Esophagus squamous epithelium (tissue), 5 donors: ENCODE results near the gene TMCC1. TPM values are rescaled to one million over a fixed set of nuclear protein-coding genes. Genes with fewer than 3 reads are reported as not detected.

Experiments used
- DNase-seq: peaks from one replicate; lab custom pipeline; 2025; lab: John Stamatoyannopoulos, UW
- H3K27ac ChIP-seq, 4 donors: fragments of 200-600 bp; sonication (generic); one replicate each; pipeline ENCODE4 v1.5.1; 2016 to 2019; ENCODE audit warnings: mild to moderate bottlenecking in 1 of 4
- H3K27me3 ChIP-seq, 4 donors: fragments of 200-600 bp; sonication (generic); 1 replicate in 3 of 4; 2 replicates in 1 of 4; pipeline versions ENCODE4 v1.5.1 to v1.6.0; 2017 to 2021; ENCODE audit warnings: antibody characterized with exemption in 1 of 4
- H3K36me3 ChIP-seq, 3 donors: fragments of 200-600 bp; sonication (generic); one replicate each; pipeline ENCODE4 v1.5.1; 2016 to 2019
- H3K4me1 ChIP-seq, 3 donors: fragments of 200-600 bp; sonication (generic); one replicate each; pipeline ENCODE4 v1.5.1; 2017 to 2019
- H3K4me3 ChIP-seq, 4 donors: fragments of 200-600 bp; sonication (generic); 1 replicate in 3 of 4; 2 replicates in 1 of 4; pipeline ENCODE4 v1.5.1; 2016 to 2019; ENCODE audit warnings: mild to moderate bottlenecking in 2 of 4, moderate library complexity in 1 of 4
- H3K9me3 ChIP-seq, 3 donors: fragments of 200-600 bp; sonication (generic); one replicate each; pipeline ENCODE4 v1.5.1; 2016 to 2019
- POLR2A ChIP-seq, 4 donors: fragments of 450-650 bp; IDR thresholded peaks; one replicate each; pipeline ENCODE4 v1.6.1; 2017; ENCODE audit warnings: antibody characterized with exemption in 4 of 4, mild to moderate bottlenecking in 4 of 4, moderate library complexity in 3 of 4
- WGBS, 2 donors: methylation state at CpG; one replicate each; pipeline ENCODE4 v1.1.5; 2018; 5-methylcytosine and 5-hydroxymethylcytosine counted together
- intact Hi-C: fragments of 100-400 bp; cut with DNase I; formaldehyde crosslinking; loops from one replicate; pipeline ENCODE4 v1.15.0; 2022
- total RNA-seq, 4 donors: library from RNA; depleted of rRNA; stranded (reverse); fragments of >200 nt; gene quantifications; one replicate each; pipeline ENCODE4 v1.1.0, GENCODE V29; 2016
- TF ChIP-seq, protein P1 (sequence below), 6 experiments: fragments of 450-650 bp in 4 of 6; fragments of 200-600 bp in 2 of 6; sonication (generic) in 2 of 6; IDR thresholded peaks; one replicate each; pipeline ENCODE4 v1.5.1; 2016 to 2019; ENCODE audit warnings: antibody characterized with exemption in 6 of 6, mild to moderate bottlenecking in 4 of 6, moderate library complexity in 4 of 6
- donor health status: DM: yes; HTN: yes; CAD: no.

The TMCC1 gene
- total RNA-seq, 4 donors from 2014 or later, result 13.1 to 23.5 (median 18.4) TPM

DNA sequence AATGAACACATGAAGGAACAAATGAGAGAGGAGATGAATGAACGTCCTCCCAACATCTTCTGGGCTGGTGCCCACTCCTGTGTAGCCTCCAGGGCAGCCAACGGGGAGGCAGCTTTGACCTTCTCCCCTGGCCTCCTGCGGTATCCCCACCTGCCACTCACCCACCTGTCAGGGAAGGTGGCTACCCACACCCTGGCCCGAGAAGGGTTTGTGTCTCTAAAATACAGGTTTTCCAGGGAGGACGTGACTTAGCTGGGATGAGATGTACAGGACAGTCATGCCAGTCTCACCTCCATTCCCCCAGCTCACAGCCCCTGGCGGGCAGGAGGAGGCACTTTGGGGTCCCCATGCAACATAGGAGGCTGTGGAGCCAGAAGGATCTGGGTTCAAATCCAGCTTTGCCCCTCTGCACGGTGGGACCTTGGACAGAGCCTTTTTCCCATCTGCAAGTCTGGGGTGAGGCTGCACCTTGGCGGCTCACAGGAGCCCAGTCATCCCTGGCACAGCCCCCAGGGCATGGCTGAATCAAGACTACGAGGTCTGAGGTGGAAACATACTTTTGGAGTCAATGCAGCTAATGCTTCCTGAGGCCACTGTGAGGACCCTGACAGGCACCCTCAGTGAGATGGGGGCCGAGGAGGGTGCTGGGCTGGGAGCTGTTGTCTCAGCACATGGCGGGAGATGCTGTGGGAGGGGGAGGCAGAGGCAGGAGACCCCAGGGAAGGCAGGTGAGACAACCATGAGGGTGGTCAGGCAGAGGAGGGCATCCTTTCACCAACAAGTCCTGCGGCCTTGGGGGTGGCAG is 275.9 kb downstream of the TMCC1 start:
- no peaks in the 10 kb centered on the region for H3K36me3 ChIP-seq
- H3K4me3 ChIP-seq, result no peak overlapping the region
- H3K4me1 ChIP-seq, result peaks cover 0 to 91% (median 44%) of the 10 kb centered on the region in 3 donors
- peak overlapping the region in 3 of 4 donors; percentile 46 to 82 (median 69) for H3K27ac ChIP-seq
- intact Hi-C loops, result no loop called here
- WGBS, 2 donors, result 75 to 83% methylated on average over 2 to 5 of the region's 12 CpGs
- no peak for TF ChIP-seq POLR2A (IDR thresholded peaks at IDR 0.05)
- TF ChIP-seq, protein P1, sequence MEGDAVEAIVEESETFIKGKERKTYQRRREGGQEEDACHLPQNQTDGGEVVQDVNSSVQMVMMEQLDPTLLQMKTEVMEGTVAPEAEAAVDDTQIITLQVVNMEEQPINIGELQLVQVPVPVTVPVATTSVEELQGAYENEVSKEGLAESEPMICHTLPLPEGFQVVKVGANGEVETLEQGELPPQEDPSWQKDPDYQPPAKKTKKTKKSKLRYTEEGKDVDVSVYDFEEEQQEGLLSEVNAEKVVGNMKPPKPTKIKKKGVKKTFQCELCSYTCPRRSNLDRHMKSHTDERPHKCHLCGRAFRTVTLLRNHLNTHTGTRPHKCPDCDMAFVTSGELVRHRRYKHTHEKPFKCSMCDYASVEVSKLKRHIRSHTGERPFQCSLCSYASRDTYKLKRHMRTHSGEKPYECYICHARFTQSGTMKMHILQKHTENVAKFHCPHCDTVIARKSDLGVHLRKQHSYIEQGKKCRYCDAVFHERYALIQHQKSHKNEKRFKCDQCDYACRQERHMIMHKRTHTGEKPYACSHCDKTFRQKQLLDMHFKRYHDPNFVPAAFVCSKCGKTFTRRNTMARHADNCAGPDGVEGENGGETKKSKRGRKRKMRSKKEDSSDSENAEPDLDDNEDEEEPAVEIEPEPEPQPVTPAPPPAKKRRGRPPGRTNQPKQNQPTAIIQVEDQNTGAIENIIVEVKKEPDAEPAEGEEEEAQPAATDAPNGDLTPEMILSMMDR (IDR thresholded peaks at IDR 0.05), result no peak
- H3K9me3 ChIP-seq, result no peaks in the 10 kb centered on the region
- no peak for DNase-seq
- no peaks in the 10 kb centered on the region for H3K27me3 ChIP-seq

DNA sequence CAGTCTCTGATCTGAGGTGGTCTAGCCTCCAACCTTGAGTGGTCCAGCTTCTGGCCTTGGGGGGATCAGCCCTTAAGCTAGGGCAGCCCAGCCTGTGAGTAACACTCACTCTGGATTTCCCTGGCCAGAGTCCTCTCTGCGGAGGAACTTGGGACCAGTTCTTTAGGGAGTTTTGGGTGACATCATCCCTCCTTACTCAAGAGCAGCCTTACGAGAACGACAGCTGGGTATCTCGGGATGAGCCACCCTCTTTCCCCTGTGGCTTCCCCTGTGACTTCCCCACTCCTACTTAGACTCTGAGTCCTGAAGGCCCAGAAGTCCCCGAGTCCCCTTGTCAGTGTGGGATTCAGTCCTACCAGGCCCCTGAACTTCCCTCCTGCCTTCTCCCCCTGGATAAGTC is 276.8 kb downstream of the TMCC1 start:
- WGBS, 2 donors, result 22 to 43% methylated on average over 5 of the region's 5 CpGs
- peaks cover 0 to 91% (median 45%) of the 10 kb centered on the region in 3 donors for H3K4me1 ChIP-seq

DNA sequence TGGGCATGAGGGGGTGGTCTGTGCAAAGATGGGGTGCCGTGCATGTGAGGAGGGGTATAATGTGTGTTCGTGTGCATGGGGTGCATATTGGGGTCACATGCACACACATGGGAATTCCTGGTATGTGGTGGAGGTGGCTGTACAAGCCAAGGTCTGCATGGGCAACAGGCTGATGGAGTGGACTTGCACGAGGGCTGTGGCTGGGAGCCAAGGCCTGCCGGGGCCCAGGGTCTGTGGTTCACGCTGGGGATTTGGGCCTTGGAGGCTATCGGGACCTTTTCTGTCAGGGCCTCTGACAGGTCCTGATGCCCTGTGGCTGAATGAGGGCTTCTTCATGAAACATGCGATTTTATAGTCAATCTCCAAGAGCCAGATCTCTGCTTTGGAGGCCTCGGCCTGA is 277.2 kb downstream of the TMCC1 start:
- no peak for DNase-seq
- Histone ChIP-seq H3K36me3 (no peaks in the 10 kb centered on the region), H3K27ac (peak overlapping the region; percentile 34 to 82 (median 66)), H3K9me3 (no peaks in the 10 kb centered on the region), H3K4me1 (peaks cover 0 to 91% (median 49%) of the 10 kb centered on the region in 3 donors), H3K4me3 (no peak overlapping the region), H3K27me3 (no peaks in the 10 kb centered on the region)
- TF ChIP-seq, protein P1 (IDR thresholded peaks at IDR 0.05), result no peak
- TF ChIP-seq POLR2A (IDR thresholded peaks at IDR 0.05), result no peak
- intact Hi-C loops, result no loop called here
- WGBS, 2 donors, result 42 to 61% methylated on average over 3 to 5 of the region's 8 CpGs

More for the DNA sequence above, 276.8 kb downstream of the TMCC1 start:
- Histone ChIP-seq H3K27me3 (no peaks in the 10 kb centered on the region), H3K9me3 (no peaks in the 10 kb centered on the region), H3K36me3 (no peaks in the 10 kb centered on the region), H3K4me3 (no peak overlapping the region), H3K27ac (peak overlapping the region; percentile 46 to 82 (median 66))
- intact Hi-C loops, result no loop called here
- no peak for DNase-seq
- TF ChIP-seq, protein P1 (IDR thresholded peaks at IDR 0.05), result no peak
- TF ChIP-seq POLR2A (IDR thresholded peaks at IDR 0.05), result no peak

DNA sequence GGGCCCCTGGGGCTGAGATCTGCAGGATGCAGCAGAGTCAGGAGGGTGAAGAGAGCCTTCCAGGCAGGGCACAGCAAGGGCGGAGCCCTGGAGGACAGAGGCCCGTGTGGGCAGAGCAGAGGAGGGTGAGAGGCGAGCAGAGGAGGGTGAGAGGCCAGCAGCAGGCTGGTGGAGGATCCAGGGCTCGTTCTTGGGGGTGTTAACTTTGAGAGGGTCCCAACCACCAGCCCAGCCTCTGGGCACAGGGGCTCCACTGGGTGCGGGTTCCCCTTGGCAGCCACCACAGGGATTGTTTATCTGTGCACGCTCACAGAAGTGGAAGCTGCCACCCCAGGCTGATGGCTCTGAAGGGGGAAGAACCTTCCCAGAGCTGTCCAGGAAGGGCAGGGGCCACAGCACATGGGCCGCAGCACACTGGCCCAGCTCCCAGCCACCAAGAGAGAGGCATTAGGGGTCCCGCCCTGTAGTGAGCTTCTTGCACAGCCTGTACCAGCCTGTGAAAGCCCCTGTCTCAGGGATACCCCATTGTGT is 277.7 kb downstream of the TMCC1 start:
- Histone ChIP-seq H3K9me3 (no peaks in the 10 kb centered on the region), H3K27me3 (no peaks in the 10 kb centered on the region), H3K36me3 (no peaks in the 10 kb centered on the region), H3K4me1 (peaks cover 0 to 90% (median 50%) of the 10 kb centered on the region in 3 donors), H3K4me3 (no peak overlapping the region), H3K27ac (peak overlapping the region; percentile 34 to 82 (median 66))
- intact Hi-C loops, result no loop called here
- WGBS, 2 donors, result 31 to 43% methylated on average over 3 to 6 of the region's 8 CpGs
- peak in 1 of 4 donors; percentile 12 for TF ChIP-seq POLR2A (IDR thresholded peaks at IDR 0.05)
- TF ChIP-seq, protein P1 (IDR thresholded peaks at IDR 0.05), result no peak
- no peak for DNase-seq

DNA sequence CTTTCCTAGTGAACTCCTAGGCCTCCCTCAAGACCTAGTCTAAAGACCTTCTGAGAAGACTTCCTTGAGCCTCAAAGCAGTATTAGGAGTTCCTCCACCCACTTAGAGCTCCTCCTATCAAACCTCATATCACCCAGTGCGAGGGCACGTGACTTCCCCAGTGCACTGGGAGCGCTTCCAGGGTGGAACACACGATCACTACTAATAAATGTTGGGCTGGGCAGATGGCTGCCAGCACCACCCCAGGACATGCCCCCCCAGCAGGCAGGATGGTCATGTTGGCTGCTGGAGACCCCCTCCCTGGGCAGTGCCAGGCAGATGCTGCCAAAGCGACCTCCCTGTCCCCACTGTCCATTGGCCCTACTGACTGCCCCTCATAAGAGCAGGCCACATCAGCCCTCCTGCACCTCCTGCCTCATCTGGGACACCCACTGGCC is 278.6 kb downstream of the TMCC1 start:
- intact Hi-C loops, result no loop called here
- H3K27ac ChIP-seq, result peak overlapping the region; percentile 27 to 82 (median 52)
- no peaks in the 10 kb centered on the region for H3K9me3 ChIP-seq
- no peaks in the 10 kb centered on the region for H3K36me3 ChIP-seq
- H3K27me3 ChIP-seq, result no peaks in the 10 kb centered on the region
- DNase-seq, result no peak
- peaks cover 0 to 92% (median 53%) of the 10 kb centered on the region in 3 donors for H3K4me1 ChIP-seq
- TF ChIP-seq, protein P1 (IDR thresholded peaks at IDR 0.05), result no peak
- peak in 1 of 4 donors; percentile 30 for TF ChIP-seq POLR2A (IDR thresholded peaks at IDR 0.05)
- H3K4me3 ChIP-seq, result no peak overlapping the region
- no CpG with 5 or more reads among the region's 5 CpGs for WGBS, 2 donors
